Osteocyte (in vitro differentiated cells): ENCODE data around the gene SLC25A17. TPM values are rescaled to one million over a fixed set of nuclear protein-coding genes. Genes with fewer than 3 reads are reported as not detected.
A peak's percentile ranks its signal among the peaks of the same experiment; 100 is the strongest.
"Not testable (repeated sequence)": the region's sequence is repeated elsewhere in the genome, so short reads cannot be mapped to it uniquely, and the experiment has no call there.

Experiments used
- DNase-seq: peaks from one replicate; pipeline ENCODE4 v3.0.0; 2021; ENCODE audit warnings: mixed read lengths; ENCODE audit not compliant: unreplicated experiment; ENCODE audit errors: extremely low spot score
- H3K27ac Mint-ChIP-seq: one replicate; pipeline ENCODE4 v1.8.0; 2021; ENCODE audit warnings: mild to moderate bottlenecking, mixed read lengths; ENCODE audit not compliant: unreplicated experiment
- H3K27me3 Mint-ChIP-seq: one replicate; pipeline ENCODE4 v1.8.0; 2021; ENCODE audit warnings: mixed read lengths; ENCODE audit not compliant: unreplicated experiment
- H3K36me3 Mint-ChIP-seq: one replicate; pipeline ENCODE4 v1.8.0; 2021; ENCODE audit warnings: mixed read lengths; ENCODE audit not compliant: unreplicated experiment
- H3K4me1 Mint-ChIP-seq: one replicate; pipeline ENCODE4 v1.8.0; 2021; ENCODE audit warnings: mixed read lengths; ENCODE audit not compliant: unreplicated experiment
- H3K4me3 Mint-ChIP-seq: one replicate; pipeline ENCODE4 v1.8.0; 2021; ENCODE audit warnings: mild to moderate bottlenecking, moderate library complexity, mixed read lengths; ENCODE audit not compliant: unreplicated experiment
- H3K9me3 Mint-ChIP-seq: one replicate; pipeline ENCODE4 v1.8.0; 2021; ENCODE audit warnings: mixed read lengths; ENCODE audit not compliant: unreplicated experiment
- CTCF ChIP-seq: fragments of 200-600 bp; sonication (generic); IDR thresholded peaks from 2 replicates; pipeline ENCODE4 v1.5.0; 2021; ENCODE audit warnings: antibody characterized with exemption, mild to moderate bottlenecking, moderate library complexity
- long read RNA-seq: library from polyadenylated mRNA; unstranded; transcript quantifications from one replicate; pipeline ENCODE4 v2.0.0, GENCODE V29; 2021
- total RNA-seq: library from RNA; stranded (reverse); gene quantifications from 2 replicates; pipeline ENCODE4 v1.2.1, GENCODE V29; 2021

SLC25A17 gene
- total RNA-seq, result 15.8 and 17.1 TPM in 2 replicates
- long read RNA-seq, transcript SLC25A17-217 (7 exons, 2,060 nt), result minor isoform, 6 of 147 reads
- long read RNA-seq, transcript SLC25A17-210 (9 exons, 2,262 nt), result major isoform, 125 of 147 reads
- long read RNA-seq, partial matches to known transcripts, result 0 of 147 reads
- long read RNA-seq, other reads (novel, unspliced or antisense), result 14 of 147 reads

- peak within 1 kb of the TSS; percentile 98 for H3K4me3 Mint-ChIP-seq
- H3K27ac Mint-ChIP-seq, result peak within 1 kb of the TSS; percentile 89
- H3K9me3 Mint-ChIP-seq, result no peaks in the 10 kb centered on the region
- H3K27me3 Mint-ChIP-seq, result no peaks in the 10 kb centered on the region
- peaks cover 6% of the 10 kb centered on the region for H3K36me3 Mint-ChIP-seq
- peaks cover 29% of the 10 kb centered on the region for H3K4me1 Mint-ChIP-seq
- DNase-seq, result peak; percentile 93
- TF ChIP-seq CTCF, result peak; percentile 58
Measured at GRCh38 chr22:40818747-40819598, at the start of gene SLC25A17. TSS of gene SLC25A17 (minus strand) at chr22:40819346. CDS start at chr22:40819248, 98 bp downstream.

GRCh38 chr22:40868379-40868778, 49.2 kb upstream of the SLC25A17 start:
- not testable (repeated sequence) for H3K27ac Mint-ChIP-seq, DNase-seq, H3K4me3 Mint-ChIP-seq, H3K9me3 Mint-ChIP-seq, H3K27me3 Mint-ChIP-seq, H3K4me1 Mint-ChIP-seq
- peaks cover 11% of the 10 kb centered on the region for H3K36me3 Mint-ChIP-seq

- Mint-ChIP-seq H3K4me3 (no peak overlapping the region), H3K9me3 (no peaks in the 10 kb centered on the region)
Measured at GRCh38 chr22:40867109-40867508, 48.0 kb upstream of the SLC25A17 start.

GRCh38 chr22:40862537-40862936, 43.4 kb upstream of the SLC25A17 start:
- Mint-ChIP-seq H3K4me3 (no peak overlapping the region), H3K27ac (no peak overlapping the region), H3K27me3 (no peaks in the 10 kb centered on the region), H3K9me3 (no peaks in the 10 kb centered on the region), H3K4me1 (peaks cover 14% of the 10 kb centered on the region), H3K36me3 (peaks cover 13% of the 10 kb centered on the region)
- TF ChIP-seq CTCF, result no peak
- no peak for DNase-seq

More at GRCh38 chr22:40867109-40867508, 48.0 kb upstream of the SLC25A17 start:
- Mint-ChIP-seq H3K27me3 (no peaks in the 10 kb centered on the region), H3K4me1 (no peaks in the 10 kb centered on the region), H3K36me3 (peaks cover 15% of the 10 kb centered on the region), H3K27ac (no peak overlapping the region)
- no peak for DNase-seq
- no peak for TF ChIP-seq CTCF

GRCh38 chr22:40862013-40862412, 42.9 kb upstream of the SLC25A17 start, which contains the start of gene DNAJB7:
TSS of gene DNAJB7 (minus strand) at chr22:40862113. CDS start at chr22:40861994, 119 bp downstream.
- no peak within 1 kb of the TSS for H3K27ac Mint-ChIP-seq
- no peak within 1 kb of the TSS for H3K4me3 Mint-ChIP-seq
- peaks cover 17% of the 10 kb centered on the region for H3K4me1 Mint-ChIP-seq
- no peak for DNase-seq
- no peak for TF ChIP-seq CTCF
- H3K36me3 Mint-ChIP-seq, result peaks cover 12% of the 10 kb centered on the region
- no peaks in the 10 kb centered on the region for H3K27me3 Mint-ChIP-seq
- H3K9me3 Mint-ChIP-seq, result no peaks in the 10 kb centered on the region
